AG04450 (cell line): ENCODE data around the gene TMEM117. TPM values are rescaled to one million over a fixed set of nuclear protein-coding genes. Genes with fewer than 3 reads are reported as not detected.

Experiments
- CTCF ChIA-PET: fragments of 300-600, 350-600 bp; formaldehyde crosslinking; extraction: SDS; loops from one replicate; lab custom pipeline; 2022; ENCODE audit warnings: antibody characterized with exemption, inconsistent platforms; lab: Charles Lee
- POLR2A ChIA-PET: fragments of 350-600 bp; formaldehyde crosslinking; extraction: SDS; loops from one replicate; lab custom pipeline; 2021; ENCODE audit warnings: antibody characterized with exemption, inconsistent platforms; lab: Yijun Ruan, JAX
- DNase-seq: peaks from one replicate; pipeline ENCODE4 v3.0.0-alpha.2; 2011; ENCODE audit warnings: low read depth, low spot score
- H3K27ac ChIP-seq: one replicate; pipeline ENCODE4 v1.5.1; 2012; ENCODE audit warnings: low read depth, low read length, control low read depth
- H3K27me3 ChIP-seq: one replicate; pipeline ENCODE4 v1.6.0; 2012; ENCODE audit warnings: low read length; ENCODE audit not compliant: control insufficient read depth, insufficient read depth
- H3K4me3 ChIP-seq: 2 replicates; pipeline ENCODE4 v1.5.1; 2011; ENCODE audit warnings: mild to moderate bottlenecking, low read depth, low read length, control low read depth
- H3K9me3 ChIP-seq: 2 replicates; pipeline ENCODE4 v1.5.1; 2012; ENCODE audit warnings: low read length; ENCODE audit not compliant: control insufficient read depth, insufficient read depth
- CTCF ChIP-seq: IDR thresholded peaks from 2 replicates; pipeline ENCODE4 v1.5.1; 2011; ENCODE audit warnings: low read depth, low read length, control low read depth, inconsistent platforms
- polyA plus RNA-seq: library from polyadenylated mRNA; depleted of rRNA; stranded (reverse); fragments of >200 nt; gene quantifications from 2 replicates; pipeline ENCODE4 v1.2.3, GENCODE V29; 2011; rRNA removed

Gene TMEM117
- polyA plus RNA-seq, 1 experiment = 11.3 TPM

- TF ChIP-seq CTCF = no peak
- ChIA-PET CTCF (no interaction called here), POLR2A (no interaction called here)
- no peak overlapping the region for H3K4me3 ChIP-seq
- H3K27me3 ChIP-seq = no peaks in the 10 kb centered on the region
- H3K9me3 ChIP-seq = no peaks in the 10 kb centered on the region
- no peak for DNase-seq
- no peak overlapping the region for H3K27ac ChIP-seq
Measured at GRCh38 chr12:44422559-44422958, 586.7 kb downstream of the TMEM117 start.

GRCh38 chr12:44428825-44429224 is 592.9 kb downstream of the TMEM117 start:
- TF ChIP-seq CTCF = no peak
- ChIA-PET CTCF (no interaction called here), POLR2A (no interaction called here)
- H3K27ac ChIP-seq = no peak overlapping the region
- no peaks in the 10 kb centered on the region for H3K27me3 ChIP-seq
- H3K9me3 ChIP-seq = no peaks in the 10 kb centered on the region
- H3K4me3 ChIP-seq = no peak overlapping the region
- DNase-seq = no peak

- Histone ChIP-seq H3K27ac (no peak overlapping the region), H3K27me3 (no peaks in the 10 kb centered on the region), H3K4me3 (no peak overlapping the region), H3K9me3 (no peaks in the 10 kb centered on the region)
- POLR2A ChIA-PET = no interaction called here
- no peak for TF ChIP-seq CTCF
- CTCF ChIA-PET = no interaction called here
- no peak for DNase-seq
Measured at GRCh38 chr12:44431647-44432343, 595.9 kb downstream of the TMEM117 start.

GRCh38 chr12:44433659-44434058 is 597.8 kb downstream of the TMEM117 start:
- H3K27me3 ChIP-seq = no peaks in the 10 kb centered on the region
- H3K9me3 ChIP-seq = no peaks in the 10 kb centered on the region
- H3K4me3 ChIP-seq = no peak overlapping the region
- DNase-seq = no peak
- no peak overlapping the region for H3K27ac ChIP-seq
- CTCF ChIA-PET = no interaction called here
- no peak for TF ChIP-seq CTCF
- POLR2A ChIA-PET = no interaction called here

GRCh38 chr12:44436756-44437155 is 600.9 kb downstream of the TMEM117 start:
- Histone ChIP-seq H3K27me3 (no peaks in the 10 kb centered on the region), H3K27ac (no peak overlapping the region), H3K4me3 (no peak overlapping the region), H3K9me3 (no peaks in the 10 kb centered on the region)
- CTCF ChIA-PET = no interaction called here
- POLR2A ChIA-PET = no interaction called here
- no peak for TF ChIP-seq CTCF
- DNase-seq = no peak

Other genes starting within 250 kb of the TMEM117 start
- gene PUS7L, start 77.3 kb upstream of the TMEM117 start, polyA plus RNA-seq = 9.1 and 15.2 TPM in 2 replicates
- 20.6 and 29.4 TPM in 2 replicates for gene IRAK4, start 77.1 kb upstream of the TMEM117 start, polyA plus RNA-seq
- gene TWF1, start 29.8 kb upstream of the TMEM117 start, polyA plus RNA-seq = 101 and 147 TPM in 2 replicates